ENCODE results near the gene PIGU.

PIGU gene

DNA sequence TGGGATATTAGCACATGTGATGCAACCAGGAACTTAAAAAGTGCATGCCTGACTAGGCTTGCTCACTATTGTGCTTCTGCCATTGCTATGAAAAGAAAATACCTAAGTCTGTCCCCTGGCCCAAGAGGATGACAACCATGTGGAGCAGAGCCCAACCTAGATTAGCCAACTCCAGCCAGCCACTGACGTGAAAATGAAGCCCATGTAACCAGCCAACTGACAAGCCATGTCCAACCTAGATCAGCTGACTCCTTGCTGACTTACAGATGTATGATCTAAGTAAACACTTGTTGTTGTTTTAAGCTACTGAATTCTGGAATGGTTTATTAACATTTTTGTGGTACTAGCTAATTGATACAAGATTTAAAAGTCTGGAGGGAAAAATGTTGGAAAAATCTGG lies 47.5 kb downstream of the PIGU start:
- no peak overlapping the region for H3K4me3 ChIP-seq (ENCODE audit: low read depth, low read length)
- TF ChIP-seq, protein P1, sequence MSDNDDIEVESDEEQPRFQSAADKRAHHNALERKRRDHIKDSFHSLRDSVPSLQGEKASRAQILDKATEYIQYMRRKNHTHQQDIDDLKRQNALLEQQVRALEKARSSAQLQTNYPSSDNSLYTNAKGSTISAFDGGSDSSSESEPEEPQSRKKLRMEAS (IDR thresholded peaks at IDR 0.05; ENCODE audit: low read depth, low read length), result no peak
- TF ChIP-seq MYC (IDR thresholded peaks at IDR 0.05; ENCODE audit: low read depth, low read length) (no peak), POLR2A (IDR thresholded peaks at IDR 0.05; ENCODE audit: extremely low read depth, insufficient read length) (no peak)
- TF ChIP-seq, protein P2, sequence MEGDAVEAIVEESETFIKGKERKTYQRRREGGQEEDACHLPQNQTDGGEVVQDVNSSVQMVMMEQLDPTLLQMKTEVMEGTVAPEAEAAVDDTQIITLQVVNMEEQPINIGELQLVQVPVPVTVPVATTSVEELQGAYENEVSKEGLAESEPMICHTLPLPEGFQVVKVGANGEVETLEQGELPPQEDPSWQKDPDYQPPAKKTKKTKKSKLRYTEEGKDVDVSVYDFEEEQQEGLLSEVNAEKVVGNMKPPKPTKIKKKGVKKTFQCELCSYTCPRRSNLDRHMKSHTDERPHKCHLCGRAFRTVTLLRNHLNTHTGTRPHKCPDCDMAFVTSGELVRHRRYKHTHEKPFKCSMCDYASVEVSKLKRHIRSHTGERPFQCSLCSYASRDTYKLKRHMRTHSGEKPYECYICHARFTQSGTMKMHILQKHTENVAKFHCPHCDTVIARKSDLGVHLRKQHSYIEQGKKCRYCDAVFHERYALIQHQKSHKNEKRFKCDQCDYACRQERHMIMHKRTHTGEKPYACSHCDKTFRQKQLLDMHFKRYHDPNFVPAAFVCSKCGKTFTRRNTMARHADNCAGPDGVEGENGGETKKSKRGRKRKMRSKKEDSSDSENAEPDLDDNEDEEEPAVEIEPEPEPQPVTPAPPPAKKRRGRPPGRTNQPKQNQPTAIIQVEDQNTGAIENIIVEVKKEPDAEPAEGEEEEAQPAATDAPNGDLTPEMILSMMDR (IDR thresholded peaks at IDR 0.05; ENCODE audit: low read depth, low read length), result no peak
- DNase-seq (ENCODE audit: low read depth), result no peak

DNA sequence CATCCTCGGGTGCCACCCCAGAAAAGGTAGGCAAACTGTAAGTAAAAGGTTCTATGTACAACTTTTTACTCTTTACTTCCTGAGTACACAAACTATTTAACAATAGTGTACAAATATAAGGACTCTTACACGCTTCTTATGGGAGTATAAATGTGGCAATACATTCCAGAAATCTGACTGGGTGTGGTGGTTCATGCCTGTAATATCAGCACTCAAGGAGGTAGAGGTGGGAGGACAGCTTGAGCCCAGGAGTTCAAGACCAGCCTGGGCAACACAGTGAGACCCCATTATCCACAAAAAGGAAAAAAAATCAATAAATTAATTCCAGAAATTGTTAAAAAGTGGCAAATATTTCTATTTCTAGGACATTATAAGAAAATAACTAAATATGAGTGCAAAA lies 48.9 kb downstream of the PIGU start:
- no peak for TF ChIP-seq POLR2A (IDR thresholded peaks at IDR 0.05; ENCODE audit: extremely low read depth, insufficient read length)
- TF ChIP-seq, protein P2 (IDR thresholded peaks at IDR 0.05; ENCODE audit: low read depth, low read length), result no peak
- TF ChIP-seq, protein P1 (IDR thresholded peaks at IDR 0.05; ENCODE audit: low read depth, low read length), result no peak
- TF ChIP-seq MYC (IDR thresholded peaks at IDR 0.05; ENCODE audit: low read depth, low read length), result no peak
- H3K4me3 ChIP-seq (ENCODE audit: low read depth, low read length), result no peak overlapping the region
- DNase-seq (ENCODE audit: low read depth), result no peak

DNA sequence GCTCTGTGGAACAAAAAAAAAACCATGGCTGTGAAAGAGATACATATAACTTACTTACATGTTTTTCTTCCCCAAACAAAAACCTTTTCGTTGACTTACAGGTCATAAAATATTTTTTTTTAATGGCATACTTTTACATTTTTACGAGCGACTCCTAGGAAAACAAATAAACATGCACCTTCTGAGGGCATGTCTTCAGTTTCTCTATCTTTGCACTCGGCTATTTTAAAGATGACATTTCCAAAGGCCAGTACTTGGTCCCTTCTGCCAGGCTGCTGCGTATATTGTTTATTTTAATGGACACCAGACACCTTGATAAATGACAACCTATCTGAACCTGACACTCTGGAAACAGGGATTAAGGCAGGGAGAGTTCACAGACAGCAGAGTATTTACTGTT lies 49.4 kb downstream of the PIGU start:
- TF ChIP-seq, protein P2 (IDR thresholded peaks at IDR 0.05; ENCODE audit: low read depth, low read length), result no peak
- TF ChIP-seq MYC (IDR thresholded peaks at IDR 0.05; ENCODE audit: low read depth, low read length), result no peak
- no peak for TF ChIP-seq POLR2A (IDR thresholded peaks at IDR 0.05; ENCODE audit: extremely low read depth, insufficient read length)
- TF ChIP-seq, protein P1 (IDR thresholded peaks at IDR 0.05; ENCODE audit: low read depth, low read length), result no peak
- no peak overlapping the region for H3K4me3 ChIP-seq (ENCODE audit: low read depth, low read length)
- no peak for DNase-seq (ENCODE audit: low read depth)

DNA sequence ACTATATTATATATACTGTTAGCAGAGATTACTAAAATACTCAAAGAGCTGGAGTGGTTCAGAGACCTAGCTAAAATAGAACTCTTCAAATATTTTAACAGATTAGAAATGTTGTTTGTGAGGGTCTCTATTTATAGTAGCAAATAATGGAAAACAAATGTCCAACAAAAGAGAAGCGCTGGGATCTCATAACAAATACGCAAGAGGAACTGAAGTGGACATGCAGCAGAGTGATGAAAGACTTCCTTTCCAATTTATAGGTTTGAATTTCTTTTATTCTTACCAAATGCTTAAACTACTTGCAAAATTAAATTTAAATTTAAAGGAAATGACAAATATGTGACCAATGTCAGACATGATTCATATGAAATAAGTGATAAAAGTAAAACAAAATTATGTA lies 49.9 kb downstream of the PIGU start:
- H3K4me3 ChIP-seq (ENCODE audit: low read depth, low read length), result no peak overlapping the region
- TF ChIP-seq, protein P2 (IDR thresholded peaks at IDR 0.05; ENCODE audit: low read depth, low read length), result no peak
- TF ChIP-seq POLR2A (IDR thresholded peaks at IDR 0.05; ENCODE audit: extremely low read depth, insufficient read length) (no peak), MYC (IDR thresholded peaks at IDR 0.05; ENCODE audit: low read depth, low read length) (no peak)
- TF ChIP-seq, protein P1 (IDR thresholded peaks at IDR 0.05; ENCODE audit: low read depth, low read length), result no peak
- DNase-seq (ENCODE audit: low read depth), result peak; percentile 54

DNA sequence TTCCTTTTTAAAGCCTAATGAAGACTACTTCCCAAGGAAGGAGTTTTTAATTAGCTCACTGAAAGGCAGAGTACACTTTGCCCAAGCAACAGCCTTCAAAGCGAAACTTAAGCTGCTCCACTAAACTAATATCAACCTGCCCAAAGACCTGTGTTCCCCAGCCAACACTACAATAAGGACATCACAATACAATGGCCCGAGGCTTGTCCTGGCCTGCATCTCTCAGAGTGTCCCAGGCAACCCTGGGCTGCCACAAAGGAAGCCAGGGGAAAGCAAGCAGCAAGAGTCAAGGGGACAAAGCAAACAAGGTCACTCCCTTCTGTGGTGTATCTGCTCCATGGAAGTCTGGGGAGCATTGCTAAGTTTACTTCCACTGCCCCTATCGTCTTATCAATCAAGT lies 52.3 kb downstream of the PIGU start:
- no peak for TF ChIP-seq MYC (IDR thresholded peaks at IDR 0.05; ENCODE audit: low read depth, low read length)
- TF ChIP-seq, protein P2 (IDR thresholded peaks at IDR 0.05; ENCODE audit: low read depth, low read length), result no peak
- no peak for TF ChIP-seq POLR2A (IDR thresholded peaks at IDR 0.05; ENCODE audit: extremely low read depth, insufficient read length)
- TF ChIP-seq, protein P1 (IDR thresholded peaks at IDR 0.05; ENCODE audit: low read depth, low read length), result no peak
- no peak for DNase-seq (ENCODE audit: low read depth)
- no peak overlapping the region for H3K4me3 ChIP-seq (ENCODE audit: low read depth, low read length)
